HG03432 (cell line): Measurements from ENCODE around the gene VSIG10L2.
"Not testable (repeated sequence)": the region's sequence is repeated elsewhere in the genome, so short reads cannot be mapped to it uniquely, and the experiment has no call there.

ENCODE experiments used
- ATAC-seq: cut with Tn5 transposase; IDR thresholded peaks from one replicate; pipeline ENCODE4 v1.9.1; 2021; ENCODE audit warnings: mild to moderate bottlenecking, moderate library complexity; ENCODE audit not compliant: unreplicated experiment

Gene VSIG10L2

GRCh38 chr11:125945797-125946520 lies at the start of gene VSIG10L2:
Gene VSIG10L2 (plus strand): TSS chr11:125946044. CDS start chr11:125946056, 12 bp downstream.
- ATAC-seq, result no peak

- no peak for ATAC-seq
Observed at GRCh38 chr11:125901872-125902271, 44.0 kb upstream of the VSIG10L2 start.

DNA sequence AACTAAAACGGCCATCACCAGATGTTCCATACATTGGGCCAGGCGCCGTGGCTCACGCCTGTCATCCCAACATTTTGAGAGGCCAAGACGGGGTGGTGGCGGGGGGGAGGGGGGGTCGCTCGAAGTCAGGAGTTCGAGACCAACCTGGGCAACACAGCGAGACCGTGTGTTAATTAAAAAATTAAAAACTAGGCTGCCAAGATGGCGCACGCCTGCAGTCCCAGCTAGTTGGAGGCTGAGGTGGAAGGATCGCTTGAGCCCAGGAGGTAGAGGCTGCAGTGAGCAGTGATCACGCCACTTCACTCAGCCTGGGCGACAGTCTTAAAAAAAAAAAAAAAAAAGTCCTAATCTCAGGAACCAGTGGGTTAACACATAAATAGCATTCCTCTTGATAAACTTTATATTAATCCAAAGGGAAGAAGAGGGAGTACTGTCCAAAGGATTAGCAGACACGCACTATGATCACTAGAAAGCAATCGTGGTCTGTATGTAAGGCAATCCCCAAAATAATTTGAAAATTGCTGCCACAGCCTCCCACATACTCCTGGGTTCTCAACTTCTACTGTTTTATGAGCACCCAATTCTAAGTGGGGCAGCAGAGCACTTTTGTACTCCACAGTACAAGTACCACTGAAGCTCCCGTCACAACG lies 43.4 kb upstream of the VSIG10L2 start:
- no peak for ATAC-seq

GRCh38 chr11:125902927-125903710 lies 42.7 kb upstream of the VSIG10L2 start, which contains the start of gene PUS3:
Gene PUS3 (minus strand): TSS chr11:125903206. CDS start chr11:125896284, 6,922 bp downstream.
- peak; percentile 97 for ATAC-seq

DNA sequence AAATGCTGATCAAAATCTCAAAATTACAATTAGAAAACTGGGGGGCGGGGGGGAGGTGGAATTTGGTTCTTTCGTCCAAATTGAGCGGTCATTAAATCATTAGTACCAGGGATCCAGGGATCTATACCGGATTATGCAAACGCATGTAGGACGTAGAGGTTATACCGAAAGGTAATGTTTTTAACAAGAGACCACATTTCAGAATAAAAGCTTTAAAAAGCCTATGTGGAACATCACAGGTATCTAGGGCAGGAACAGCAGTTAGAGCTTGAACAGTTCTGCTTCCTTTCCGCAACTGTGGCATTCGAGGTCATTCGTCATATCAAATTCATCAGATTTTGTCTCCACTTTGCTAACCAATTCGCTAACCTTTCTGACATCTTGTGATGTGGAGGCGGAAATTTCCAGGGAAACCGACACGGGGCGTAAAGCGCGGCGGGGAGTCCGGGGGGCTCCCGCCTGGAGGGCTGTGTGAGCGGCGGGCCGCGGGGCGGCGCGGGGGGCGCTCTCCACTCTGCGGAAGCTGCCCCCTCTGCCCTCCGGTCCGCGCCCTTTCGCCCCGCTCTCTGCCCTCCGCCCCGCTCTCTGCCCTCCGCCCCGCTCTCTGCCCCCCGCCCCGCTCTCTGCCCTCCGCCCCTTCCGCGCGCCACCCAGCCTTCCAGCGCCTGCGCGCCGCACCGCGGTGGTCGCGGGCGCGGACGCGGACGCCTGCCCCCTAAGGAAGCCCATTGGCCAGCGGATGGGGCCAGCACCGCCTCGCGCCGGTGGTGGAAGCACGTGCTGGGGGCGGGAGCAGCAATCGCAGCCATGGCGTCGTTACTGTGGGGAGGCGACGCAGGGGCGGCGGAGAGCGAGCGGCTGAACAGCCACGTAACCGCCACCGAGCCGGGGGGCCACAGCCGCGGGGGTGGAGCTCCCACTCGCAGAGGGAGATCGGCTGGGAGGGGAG lies 41.9 kb upstream of the VSIG10L2 start, which contains the start of gene DDX25:
Gene DDX25 (plus strand): TSS at position 798 of the 949 bp plus-strand sequence. CDS start 10 bp downstream, at position 808.
- ATAC-seq, result no peak

GRCh38 chr11:125904678-125905077 lies 41.2 kb upstream of the VSIG10L2 start:
- no peak for ATAC-seq

GRCh38 chr11:125910226-125910849 lies 35.5 kb upstream of the VSIG10L2 start:
- ATAC-seq, result no peak

- ATAC-seq, result not testable (repeated sequence)
Observed at GRCh38 chr11:125914601-125915000, 31.2 kb upstream of the VSIG10L2 start.

- ATAC-seq, result no peak
Observed at GRCh38 chr11:125916683-125917347, 29.0 kb upstream of the VSIG10L2 start.

DNA sequence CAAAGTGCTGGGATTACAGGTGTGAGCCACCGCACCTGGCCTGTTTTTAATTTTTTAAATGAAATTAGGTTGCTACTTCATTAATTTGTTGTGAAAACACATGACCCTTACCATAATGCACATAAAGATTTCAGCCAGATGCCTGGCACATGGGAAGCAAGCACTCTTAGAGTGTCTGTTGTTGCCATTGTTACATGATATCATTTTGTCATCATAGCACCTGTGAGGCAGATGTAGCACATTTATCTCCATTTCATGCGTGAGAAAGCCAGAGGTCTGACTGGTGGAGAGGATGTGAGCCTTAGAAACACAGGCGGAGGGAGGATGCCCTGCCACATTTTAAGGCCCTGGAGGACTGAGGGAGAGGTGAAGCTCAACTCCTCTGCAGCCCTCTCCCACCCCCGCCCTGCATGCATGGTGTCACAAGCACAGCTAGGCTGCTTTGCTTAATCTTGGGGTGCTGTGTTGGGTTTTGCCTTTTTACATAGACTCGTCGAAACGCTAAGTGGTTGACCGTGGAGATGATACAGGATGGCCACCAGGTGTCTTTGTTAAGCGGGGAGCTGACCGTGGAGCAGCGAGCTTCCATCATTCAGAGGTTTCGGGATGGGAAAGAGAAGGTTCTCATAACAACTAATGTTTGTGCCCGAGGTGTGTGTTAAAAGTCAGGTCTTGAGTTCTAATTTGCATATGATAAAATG lies 27.6 kb upstream of the VSIG10L2 start:
- no peak for ATAC-seq

DNA sequence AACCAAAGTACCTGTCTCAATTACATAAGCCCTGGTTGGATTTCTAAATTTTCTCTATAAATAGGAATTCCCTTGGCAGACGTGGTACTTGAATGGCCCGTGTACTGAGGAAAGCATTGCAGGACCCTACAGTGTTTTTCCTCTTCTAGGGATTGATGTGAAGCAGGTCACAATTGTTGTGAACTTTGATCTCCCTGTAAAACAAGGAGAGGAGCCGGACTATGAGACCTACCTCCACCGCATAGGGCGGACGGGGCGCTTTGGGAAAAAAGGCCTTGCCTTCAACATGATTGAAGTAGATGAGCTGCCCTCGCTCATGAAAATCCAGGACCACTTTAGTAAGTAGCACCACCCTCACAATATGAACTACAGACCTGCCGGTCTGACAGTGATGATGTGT lies 24.8 kb upstream of the VSIG10L2 start:
- no peak for ATAC-seq

DNA sequence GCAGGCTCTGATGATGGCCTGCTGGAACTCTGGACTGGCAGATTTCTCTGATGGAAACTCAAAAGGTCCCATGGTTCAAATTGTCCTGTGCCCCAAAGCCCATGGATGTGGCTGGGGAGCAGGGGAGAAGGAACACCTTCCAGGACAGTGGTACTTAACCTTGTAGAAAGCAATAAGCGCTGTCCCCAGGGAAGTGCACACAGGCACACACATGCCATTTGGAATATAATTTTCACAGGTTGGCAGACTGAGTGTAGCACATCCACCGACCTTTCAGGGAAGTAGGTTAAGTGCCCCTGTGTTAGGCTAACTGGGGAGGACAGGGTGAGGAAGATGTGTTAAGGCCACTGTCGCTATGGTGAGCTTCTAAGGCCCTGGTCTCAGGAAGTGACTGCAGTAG lies 23.7 kb upstream of the VSIG10L2 start:
- ATAC-seq, result no peak

GRCh38 chr11:125923012-125923579 lies 22.7 kb upstream of the VSIG10L2 start:
- ATAC-seq, result peak; percentile 68

DNA sequence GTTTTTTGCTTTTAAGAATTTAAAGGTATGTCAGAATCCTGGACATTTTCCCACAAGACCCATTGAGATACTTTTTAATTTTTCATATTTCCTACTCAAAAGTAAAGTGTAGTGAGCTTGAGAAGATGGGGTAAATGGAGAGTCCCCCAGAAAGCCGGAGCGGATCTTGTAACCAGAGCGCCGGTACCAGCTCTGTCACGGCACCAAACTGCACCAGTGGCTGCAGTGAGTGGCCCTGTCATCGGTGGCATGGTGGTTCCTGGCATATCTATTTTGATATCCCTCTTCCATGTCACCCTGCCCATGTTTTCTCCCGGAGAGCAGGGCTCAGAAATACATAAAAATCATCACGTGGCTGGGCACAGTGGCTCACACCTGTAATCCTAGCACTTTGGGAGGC lies 22.2 kb upstream of the VSIG10L2 start:
- no peak for ATAC-seq

- no peak for ATAC-seq
Observed at GRCh38 chr11:125924384-125925007, 21.3 kb upstream of the VSIG10L2 start.

- no peak for ATAC-seq
Observed at GRCh38 chr11:125925247-125925740, 20.6 kb upstream of the VSIG10L2 start.

- ATAC-seq, result no peak
Observed at GRCh38 chr11:125925804-125926203, 20.0 kb upstream of the VSIG10L2 start.

- no peak for ATAC-seq
Observed at GRCh38 chr11:125926682-125927081, 19.2 kb upstream of the VSIG10L2 start.
